Left colon (tissue), 2 donors: Measurements from ENCODE around the gene ARHGEF18. TPM values are rescaled to one million over a fixed set of nuclear protein-coding genes. Genes with fewer than 3 reads are reported as not detected.

Source experiments
- ATAC-seq: fragments of 200-7000 bp; cut with Tn5 transposase; one replicate; pipeline ENCODE4 v1.9.1; 2020; ENCODE audit warnings: mild to moderate bottlenecking, moderate library complexity
- DNase-seq, 2 donors: peaks; one replicate each; pipeline ENCODE4 v3.0.0-alpha.2; 2020
- intact Hi-C, 2 donors: fragments of 100-400 bp; cut with DNase I in 1 of 2; cut with micrococcal nuclease in 1 of 2; formaldehyde crosslinking; loops; one replicate each; pipeline versions ENCODE4 v1.11.2 to v1.14.0; 2022; cut with DNase I, micrococcal nuclease
- total RNA-seq, 2 donors: library from RNA; stranded (reverse); fragmentation: NEBNext Ultra II Directional; extraction: Animal tissue kit (Norgen Biotek cat#: 25700); gene quantifications; one replicate each; pipeline ENCODE4 v1.2.1, GENCODE V29; 2021
- donor health status: DM: no; HTN: no; CAD: no.
- donor health status: DM: yes; HTN: yes; CAD: no.

ARHGEF18 gene
- total RNA-seq, 2 donors from 2014 or later: 78.3 to 106 TPM

GRCh38 chr19:7371001-7371400 lies 22.3 kb downstream of the ARHGEF18 start:
- intact Hi-C loops: no loop called here
- no peak for DNase-seq

GRCh38 chr19:7372810-7373209 lies 24.1 kb downstream of the ARHGEF18 start:
- no peak for DNase-seq
- intact Hi-C loops: no loop called here
- no peak for ATAC-seq

More at GRCh38 chr19:7371001-7371400, 22.3 kb downstream of the ARHGEF18 start:
- ATAC-seq: no peak

- no peak for DNase-seq
- intact Hi-C loops: no loop called here
- peak; percentile 69 for ATAC-seq
These were observed 25.1 kb downstream of the ARHGEF18 start for GRCh38 chr19:7373862-7374261.

GRCh38 chr19:7376151-7376852 lies 27.6 kb downstream of the ARHGEF18 start:
- intact Hi-C loops: no loop called here
- no peak for DNase-seq
- ATAC-seq: no peak

GRCh38 chr19:7377196-7377595 lies 28.5 kb downstream of the ARHGEF18 start:
- intact Hi-C loops: no loop called here
- ATAC-seq (no peak), DNase-seq (no peak)

GRCh38 chr19:7381073-7381390 lies 32.3 kb downstream of the ARHGEF18 start:
- intact Hi-C loops: no loop called here
- no peak for DNase-seq
- no peak for ATAC-seq

GRCh38 chr19:7382694-7383093 lies 34.0 kb downstream of the ARHGEF18 start:
- ATAC-seq (no peak), DNase-seq (no peak)
- intact Hi-C loops: no loop called here

- intact Hi-C loops: no loop called here
- DNase-seq: no peak
- ATAC-seq: no peak
These were observed 34.5 kb downstream of the ARHGEF18 start for GRCh38 chr19:7383284-7383683.

- intact Hi-C loops: no loop called here
- DNase-seq: no peak
- ATAC-seq: no peak
These were observed 36.3 kb downstream of the ARHGEF18 start for GRCh38 chr19:7385062-7385461.

GRCh38 chr19:7386308-7386707 lies 37.6 kb downstream of the ARHGEF18 start:
- intact Hi-C loops: no loop called here
- DNase-seq: no peak
- no peak for ATAC-seq

- intact Hi-C loops: no loop called here
- ATAC-seq: no peak
- no peak for DNase-seq
These were observed 38.0 kb downstream of the ARHGEF18 start for GRCh38 chr19:7386769-7387168.

GRCh38 chr19:7391218-7391670 lies 42.5 kb downstream of the ARHGEF18 start:
- DNase-seq (peak; percentile 33 to 63), ATAC-seq (peak; percentile 72)

GRCh38 chr19:7393459-7393858 lies 44.7 kb downstream of the ARHGEF18 start:
- intact Hi-C loops: no loop called here
- ATAC-seq: no peak
- DNase-seq: no peak

More at GRCh38 chr19:7391218-7391670, 42.5 kb downstream of the ARHGEF18 start:
- intact Hi-C loops: no loop called here

GRCh38 chr19:7393939-7394730 lies 45.4 kb downstream of the ARHGEF18 start:
- DNase-seq (no peak), ATAC-seq (no peak)
- intact Hi-C loops: no loop called here

GRCh38 chr19:7394731-7395359 lies 46.1 kb downstream of the ARHGEF18 start:
- intact Hi-C loops: no loop called here
- ATAC-seq (peak; percentile 75), DNase-seq (peak; percentile 83 to 91)

- ATAC-seq (peak; percentile 32), DNase-seq (no peak)
- intact Hi-C loops: no loop called here
These were observed 46.8 kb downstream of the ARHGEF18 start for GRCh38 chr19:7395360-7396066.

GRCh38 chr19:7397687-7398086 lies 49.0 kb downstream of the ARHGEF18 start:
- intact Hi-C loops: no loop called here
- DNase-seq (no peak), ATAC-seq (no peak)
